HCT116 (cell line): ENCODE results near the gene PLEKHA5. TPM values are rescaled to one million over a fixed set of nuclear protein-coding genes. Genes with fewer than 3 reads are reported as not detected.

Experiments used
- ATAC-seq: fragments of 200-7000 bp; cut with Tn5 transposase; 2 replicates; pipeline ENCODE4 v1.9.1; 2020; ENCODE audit warnings: mild to moderate bottlenecking, moderate library complexity
- BruUV-seq: library from RNA; stranded (reverse); fragments of 400-500 nt; replicated peaks from 2 replicates; lab custom pipeline; 2021; lab: Mats Ljungman, UMichigan
- CTCF ChIA-PET: fragments of 300-600 bp; sonication (Branson Sonifier 250); formaldehyde crosslinking; loops from one replicate; lab custom pipeline; 2021; ENCODE audit warnings: antibody characterized with exemption; lab: Charles Lee
- POLR2A ChIA-PET: fragments of 300-600, 350-600 bp; sonication (Branson Sonifier 250); formaldehyde crosslinking; loops from one replicate; lab custom pipeline; 2021; ENCODE audit warnings: antibody characterized with exemption; lab: Charles Lee
- RAD21 ChIA-PET, 2 experiments: fragments of 300-600 bp; sonication (Branson Sonifier 250); formaldehyde crosslinking; loops; one replicate each; lab custom pipeline; 2023; ENCODE audit warnings: low total read pairs in 2 of 2; ENCODE audit not compliant: uncharacterized antibody in 2 of 2, unreplicated experiment in 2 of 2, low non-redundant PET in 1 of 2; lab: Charles Lee
- DNase-seq: peaks from one replicate; pipeline ENCODE4 v3.0.0-alpha.2; 2010; ENCODE audit warnings: low read depth, low spot score
- H2AFZ ChIP-seq: fragments of 200-600 bp; shearing (Covaris generic), sonication (generic); 2 replicates; pipeline ENCODE4 v1.6.1; 2017; ENCODE audit warnings: low read depth, mixed run types, mixed read lengths, antibody characterized with exemption, low read length; ENCODE audit not compliant: poor library complexity, severe bottlenecking
- H3K27ac ChIP-seq: 2 replicates; pipeline ENCODE4 v1.5.1; 2012; ENCODE audit warnings: low read depth, low read length
- H3K27me3 ChIP-seq: fragments of 200-600 bp; sonication (generic); 2 replicates; pipeline ENCODE4 v1.6.1; 2016; ENCODE audit warnings: mixed run types, low read length, mixed read lengths; ENCODE audit not compliant: insufficient read depth
- H3K36me3 ChIP-seq, 2 experiments: fragments of 200-500 bp in 1 of 2; fragments of 200-600 bp in 1 of 2; sonication (Bioruptor generic) in 1 of 2; sonication (generic) in 1 of 2; 2 replicates each; pipeline versions ENCODE4 v1.5.1 to v1.6.1; 2014 to 2016; ENCODE audit warnings: low read length in 2 of 2, inconsistent platforms in 1 of 2, mixed read lengths in 1 of 2, mixed run types in 1 of 2; ENCODE audit not compliant: insufficient read depth in 2 of 2, control insufficient read depth in 1 of 2
- H3K4me1 ChIP-seq, 2 experiments: fragments of 200-600 bp in 1 of 2; sonication (generic) in 1 of 2; 2 replicates each; pipeline versions ENCODE4 v1.5.1 to v1.6.1; 2012 to 2017; ENCODE audit warnings: low read length in 2 of 2, inconsistent platforms in 1 of 2, mild to moderate bottlenecking in 1 of 2, mixed read lengths in 1 of 2, mixed run types in 1 of 2, moderate library complexity in 1 of 2; ENCODE audit not compliant: insufficient read depth in 2 of 2, control insufficient read depth in 1 of 2
- H3K4me2 ChIP-seq: fragments of 200-600 bp; sonication (generic); 2 replicates; pipeline ENCODE4 v1.6.1; 2017; ENCODE audit warnings: mixed run types, low read length, mixed read lengths
- H3K4me3 ChIP-seq, 2 experiments: fragments of 200-600 bp in 1 of 2; sonication (generic) in 1 of 2; replicated peaks in 1 of 2; 2 replicates each; pipeline ENCODE4 v1.5.1; 2011 to 2016; ENCODE audit warnings: low read length in 2 of 2, control low read depth in 1 of 2, low read depth in 1 of 2, mild to moderate bottlenecking in 1 of 2, mixed read lengths in 1 of 2, mixed run types in 1 of 2
- H3K79me2 ChIP-seq: fragments of 200-600 bp; sonication (generic); 2 replicates; pipeline ENCODE4 v1.6.1; 2017; ENCODE audit warnings: mild to moderate bottlenecking, mixed run types, low read length, moderate library complexity, mixed read lengths; ENCODE audit not compliant: insufficient read depth
- H3K9ac ChIP-seq: fragments of 200-600 bp; sonication (generic); 2 replicates; pipeline ENCODE4 v1.6.1; 2016; ENCODE audit warnings: low read length, mixed read lengths
- H3K9me2 ChIP-seq: fragments of 200-600 bp; sonication (generic), shearing (Covaris generic); 2 replicates; pipeline ENCODE4 v1.6.1; 2017; ENCODE audit warnings: mixed run types, mild to moderate bottlenecking, moderate library complexity; ENCODE audit not compliant: insufficient read depth
- H3K9me3 ChIP-seq, 2 experiments: fragments of 200-500 bp in 1 of 2; fragments of 200-600 bp in 1 of 2; sonication (Bioruptor generic) in 1 of 2; sonication (generic) in 1 of 2; 2 replicates each; pipeline ENCODE4 v1.6.1; 2014 to 2017; ENCODE audit warnings: low read length in 2 of 2, mixed read lengths in 2 of 2, inconsistent platforms in 1 of 2, low read depth in 1 of 2, mild to moderate bottlenecking in 1 of 2, mixed run types in 1 of 2, moderate library complexity in 1 of 2; ENCODE audit not compliant: control insufficient read depth in 1 of 2, insufficient read depth in 1 of 2
- H4K20me1 ChIP-seq: fragments of 200-600 bp; sonication (generic), shearing (Covaris generic); 2 replicates; pipeline ENCODE4 v1.6.1; 2017; ENCODE audit warnings: mixed run types, mild to moderate bottlenecking, moderate library complexity; ENCODE audit not compliant: insufficient read depth
- EGR1 ChIP-seq: IDR thresholded peaks from 2 replicates; pipeline ENCODE4 v1.6.1; 2012; ENCODE audit warnings: low read depth
- ELF1 ChIP-seq: IDR thresholded peaks from 2 replicates; pipeline ENCODE4 v1.6.1; 2012; ENCODE audit warnings: low read depth, borderline replicate concordance
- EZH2phosphoT487 ChIP-seq: fragments of 200-600 bp; IDR thresholded peaks from 2 replicates; pipeline ENCODE4 v1.6.1; 2018; ENCODE audit warnings: antibody characterized with exemption, borderline replicate concordance
- JUND ChIP-seq: IDR thresholded peaks from 2 replicates; pipeline ENCODE4 v1.6.1; 2012
- POLR2A ChIP-seq: IDR thresholded peaks from 2 replicates; pipeline ENCODE4 v1.7.0; 2011; ENCODE audit warnings: borderline replicate concordance; ENCODE audit not compliant: insufficient read depth, insufficient read length; ENCODE audit errors: extremely low read depth
- ZNF274 ChIP-seq: fragments of 200-500 bp; sonication (Bioruptor generic); IDR thresholded peaks from 2 replicates; pipeline ENCODE4 v1.6.1; 2014; ENCODE audit warnings: mild to moderate bottlenecking, low read depth, low read length, inconsistent platforms
- intact Hi-C: fragments of 100-400 bp; cut with micrococcal nuclease; formaldehyde crosslinking; loops from 2 replicates; pipeline ENCODE4 v1.10.0; 2022
- total RNA-seq: library from RNA; stranded (reverse); gene quantifications from one replicate; pipeline ENCODE4 v1.2.1, GENCODE V29; 2021; ENCODE audit not compliant: unreplicated experiment

The PLEKHA5 gene
- total RNA-seq, 1 experiment from 2014 or later = 18.9 TPM

DNA sequence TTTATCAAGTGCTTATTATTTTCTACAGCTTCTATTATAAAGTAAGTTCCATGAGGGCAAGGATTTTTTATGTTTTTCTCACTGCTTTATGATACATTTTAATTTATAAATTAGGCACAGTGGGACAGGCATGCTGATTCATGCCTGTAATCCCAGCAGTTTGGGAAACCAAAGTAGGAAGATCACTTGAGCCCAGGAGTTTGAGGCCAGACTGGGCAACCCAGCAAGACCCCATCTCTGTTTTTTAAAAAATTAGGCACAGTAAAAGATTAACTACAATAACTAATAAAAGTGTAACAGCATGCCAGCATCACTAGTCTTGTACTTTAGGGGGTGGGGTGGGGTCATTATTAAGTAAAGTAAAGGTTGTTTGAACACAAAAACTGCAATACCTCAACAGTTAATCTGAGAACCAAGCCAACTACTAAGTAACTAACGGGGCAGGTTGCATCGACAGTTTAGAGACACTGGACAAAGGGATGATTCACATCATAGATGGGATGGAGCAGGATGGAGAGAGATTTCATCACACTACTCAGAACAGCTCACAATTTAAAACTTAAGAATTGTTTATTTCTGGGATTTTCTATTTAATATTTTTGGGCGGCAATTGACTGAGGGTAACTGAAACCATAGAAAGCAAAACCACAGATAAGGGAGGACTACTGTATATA is 119.5 kb downstream of the PLEKHA5 start (continued):
- no peak for TF ChIP-seq POLR2A

- no peaks in the 10 kb centered on the region for H4K20me1 ChIP-seq
- DNase-seq (no peak), ATAC-seq (no peak)
- H3K79me2 ChIP-seq = no peaks in the 10 kb centered on the region
- H3K9me2 ChIP-seq = no peaks in the 10 kb centered on the region
- H3K9ac ChIP-seq = no peak overlapping the region
- no peaks in the 10 kb centered on the region for H3K36me3 ChIP-seq
- no peak overlapping the region for H3K4me3 ChIP-seq
- H3K27me3 ChIP-seq = no peaks in the 10 kb centered on the region
- H3K4me1 ChIP-seq = no peaks in the 10 kb centered on the region
- no peaks in the 10 kb centered on the region for H3K9me3 ChIP-seq
- no peak for TF ChIP-seq EGR1
- TF ChIP-seq, all 23 proteins: peak for 0
- Histone ChIP-seq H2AFZ (no peak overlapping the region), H3K27ac (no peak overlapping the region), H3K4me2 (no peak overlapping the region)
- no TSS peak for BruUV-seq
- RAD21 ChIA-PET = no interaction called here
- intact Hi-C loops = no loop called here
- POLR2A ChIA-PET = no interaction called here
- CTCF ChIA-PET = no interaction called here
Measured at GRCh38 chr12:19251481-19252132, 122.1 kb downstream of the PLEKHA5 start.

- H2AFZ ChIP-seq = no peak overlapping the region
- H3K27ac ChIP-seq = no peak overlapping the region
- TF ChIP-seq ZNF274 (no peak), JUND (no peak), ELF1 (no peak), EZH2phosphoT487 (no peak)
- DNase-seq (no peak), ATAC-seq (no peak)
- CTCF ChIA-PET = no interaction called here
- BruUV-seq = no TSS peak
- POLR2A ChIA-PET = no interaction called here
- H3K79me2 ChIP-seq = no peaks in the 10 kb centered on the region
- H3K4me2 ChIP-seq = no peak overlapping the region
- H3K4me3 ChIP-seq = no peak overlapping the region
- H3K9ac ChIP-seq = no peak overlapping the region
- no peaks in the 10 kb centered on the region for H3K36me3 ChIP-seq
- intact Hi-C loops = no loop called here
- no peaks in the 10 kb centered on the region for H3K9me2 ChIP-seq
- no peaks in the 10 kb centered on the region for H3K4me1 ChIP-seq
- H4K20me1 ChIP-seq = no peaks in the 10 kb centered on the region
- no peaks in the 10 kb centered on the region for H3K27me3 ChIP-seq
- no peaks in the 10 kb centered on the region for H3K9me3 ChIP-seq
- RAD21 ChIA-PET = no interaction called here
Measured at GRCh38 chr12:19260135-19260534, 130.6 kb downstream of the PLEKHA5 start.
